Amniotic epithelial cell (primary cell): ENCODE data around the gene SLC25A44.
"Not testable (repeated sequence)": the region's sequence is repeated elsewhere in the genome, so short reads cannot be mapped to it uniquely, and the experiment has no call there.

Source experiments
- DNase-seq: peaks from one replicate; pipeline ENCODE4 v3.0.0-alpha.2; 2010; ENCODE audit warnings: low read depth

Gene SLC25A44

GRCh38 chr1:156204686-156205085, 10.8 kb downstream of the SLC25A44 start:
- DNase-seq = peak; percentile 42

- DNase-seq = no peak
These were observed 17.3 kb downstream of the SLC25A44 start for GRCh38 chr1:156211243-156211642.

GRCh38 chr1:156212130-156212529, 18.2 kb downstream of the SLC25A44 start:
- DNase-seq = no peak

- peak; percentile 94 for DNase-seq
These were observed 19.1 kb downstream of the SLC25A44 start, which contains the start of gene PMF1 for GRCh38 chr1:156212833-156213643. TSS of gene PMF1 (plus strand) at chr1:156213007. CDS start at chr1:156213016, 9 bp downstream.

GRCh38 chr1:156213644-156213966, 19.7 kb downstream of the SLC25A44 start:
- DNase-seq = no peak

GRCh38 chr1:156214024-156214748, 20.3 kb downstream of the SLC25A44 start:
- peak; percentile 86 for DNase-seq

GRCh38 chr1:156216361-156217086, 22.6 kb downstream of the SLC25A44 start:
- not testable (repeated sequence) for DNase-seq

GRCh38 chr1:156217871-156218270, 24.0 kb downstream of the SLC25A44 start:
- no peak for DNase-seq

GRCh38 chr1:156220226-156220625, 26.3 kb downstream of the SLC25A44 start:
- no peak for DNase-seq

GRCh38 chr1:156221986-156222692, 28.2 kb downstream of the SLC25A44 start:
- no peak for DNase-seq

GRCh38 chr1:156225677-156226014, 31.7 kb downstream of the SLC25A44 start:
- no peak for DNase-seq

- no peak for DNase-seq
These were observed 32.2 kb downstream of the SLC25A44 start for GRCh38 chr1:156226116-156226538.

- no peak for DNase-seq
These were observed 32.9 kb downstream of the SLC25A44 start for GRCh38 chr1:156226782-156227181.

- DNase-seq = no peak
These were observed 34.6 kb downstream of the SLC25A44 start for GRCh38 chr1:156228501-156228900.

GRCh38 chr1:156229809-156230472, 36.0 kb downstream of the SLC25A44 start:
- DNase-seq = no peak

GRCh38 chr1:156230473-156230837, 36.6 kb downstream of the SLC25A44 start:
- no peak for DNase-seq

GRCh38 chr1:156232201-156232894, 38.4 kb downstream of the SLC25A44 start:
- no peak for DNase-seq

- peak; percentile 87 for DNase-seq
These were observed 39.7 kb downstream of the SLC25A44 start for GRCh38 chr1:156233426-156234127.

- no peak for DNase-seq
These were observed 42.3 kb downstream of the SLC25A44 start for GRCh38 chr1:156236164-156236563.

- no peak for DNase-seq
These were observed 44.3 kb downstream of the SLC25A44 start for GRCh38 chr1:156238248-156238647.
